Prostate gland (tissue), 2 donors: ENCODE measurements around the gene ACTL8. TPM values are rescaled to one million over a fixed set of nuclear protein-coding genes. Genes with fewer than 3 reads are reported as not detected.

ENCODE experiments used
- DNase-seq: peaks from one replicate; pipeline ENCODE4 v3.0.0-alpha.2; 2019; ENCODE audit warnings: low spot score
- H3K27ac ChIP-seq, 2 donors: fragments of 200-600 bp; sonication (generic); 2 replicates each; pipeline ENCODE4 v1.5.1; 2017 to 2019
- H3K27me3 ChIP-seq: fragments of 200-600 bp; sonication (generic); replicated peaks from 2 replicates; pipeline ENCODE4 v1.5.1; 2019; ENCODE audit not compliant: insufficient read depth
- H3K36me3 ChIP-seq, 2 donors: fragments of 200-600 bp; sonication (generic); 1 replicate in 1 of 2; 2 replicates in 1 of 2; pipeline versions ENCODE4 v1.5.1 to v1.8.1; 2017 to 2019
- H3K4me1 ChIP-seq: fragments of 200-600 bp; sonication (generic); replicated peaks from 2 replicates; pipeline ENCODE4 v1.5.1; 2019
- H3K4me3 ChIP-seq, 2 donors: fragments of 200-600 bp; sonication (generic); 2 replicates each; pipeline ENCODE4 v1.5.1; 2017 to 2019
- H3K9me3 ChIP-seq: fragments of 200-600 bp; sonication (generic); 2 replicates; pipeline ENCODE4 v1.5.1; 2017
- CTCF ChIP-seq, 4 experiments: fragments of 200-600 bp in 2 of 4; fragments of 450-650 bp in 2 of 4; sonication (generic) in 2 of 4; IDR thresholded peaks; 1 replicate in 3 of 4; 2 replicates in 1 of 4; pipeline ENCODE4 v1.5.1; 2016 to 2019; ENCODE audit warnings: antibody characterized with exemption in 4 of 4, mild to moderate bottlenecking in 2 of 4, moderate library complexity in 2 of 4
- POLR2A ChIP-seq: fragments of 450-650 bp; IDR thresholded peaks from one replicate; pipeline ENCODE4 v1.6.1; 2016; ENCODE audit warnings: antibody characterized with exemption, mild to moderate bottlenecking
- POLR2AphosphoS5 ChIP-seq: sonication (generic); formaldehyde crosslinking; IDR thresholded peaks from one replicate; pipeline ENCODE4 v1.6.1; 2017; ENCODE audit warnings: antibody characterized with exemption
- WGBS: methylation state at CpG from one replicate; pipeline ENCODE4 v1.1.5; 2018; 5-methylcytosine and 5-hydroxymethylcytosine counted together
- intact Hi-C: fragments of 100-400 bp; cut with DNase I; formaldehyde crosslinking; loops from one replicate; pipeline ENCODE4 v1.14.2; 2022
- total RNA-seq, 2 donors: library from RNA; depleted of rRNA; stranded (reverse); fragments of >200 nt; gene quantifications; one replicate each; pipeline ENCODE4 v1.1.0, GENCODE V29; 2016

Gene ACTL8
- total RNA-seq, 2 donors from 2014 or later = 5.9 TPM; not detected in 1

GRCh38 chr1:17763995-17764394 lies 8.9 kb downstream of the ACTL8 start:
- no peaks in the 10 kb centered on the region for H3K36me3 ChIP-seq
- H3K9me3 ChIP-seq = no peaks in the 10 kb centered on the region
- H3K4me1 ChIP-seq = no peaks in the 10 kb centered on the region
- intact Hi-C loops = no loop called here
- 84% methylated on average over 5 of the region's 5 CpGs for WGBS
- no peak overlapping the region for H3K4me3 ChIP-seq
- peaks cover 10% of the 10 kb centered on the region for H3K27me3 ChIP-seq
- H3K27ac ChIP-seq = no peak overlapping the region
- no peak for DNase-seq
- TF ChIP-seq POLR2A (no peak), CTCF (IDR thresholded peaks at IDR 0.05) (no peak), POLR2AphosphoS5 (no peak)

GRCh38 chr1:17764591-17764990 lies 9.5 kb downstream of the ACTL8 start:
- WGBS = 62% methylated on average over 10 of the region's 10 CpGs

GRCh38 chr1:17765444-17766411 lies 10.6 kb downstream of the ACTL8 start:
- intact Hi-C loops = no loop called here
- no peaks in the 10 kb centered on the region for H3K36me3 ChIP-seq
- H3K4me1 ChIP-seq = no peaks in the 10 kb centered on the region
- no peaks in the 10 kb centered on the region for H3K9me3 ChIP-seq
- WGBS = 54% methylated on average over 16 of the region's 16 CpGs
- H3K4me3 ChIP-seq = no peak overlapping the region
- peaks cover 10% of the 10 kb centered on the region for H3K27me3 ChIP-seq
- DNase-seq = no peak
- H3K27ac ChIP-seq = no peak overlapping the region
- TF ChIP-seq CTCF (IDR thresholded peaks at IDR 0.05) (no peak), POLR2AphosphoS5 (no peak), POLR2A (no peak)

More at GRCh38 chr1:17764591-17764990, 9.5 kb downstream of the ACTL8 start:
- H3K36me3 ChIP-seq = no peaks in the 10 kb centered on the region
- H3K27ac ChIP-seq = no peak overlapping the region
- no peaks in the 10 kb centered on the region for H3K9me3 ChIP-seq
- TF ChIP-seq POLR2A (no peak), POLR2AphosphoS5 (no peak), CTCF (IDR thresholded peaks at IDR 0.05) (no peak)
- DNase-seq = no peak
- no peak overlapping the region for H3K4me3 ChIP-seq
- H3K4me1 ChIP-seq = no peaks in the 10 kb centered on the region
- intact Hi-C loops = no loop called here
- peaks cover 10% of the 10 kb centered on the region for H3K27me3 ChIP-seq

- no peak for DNase-seq
- peaks cover 6% of the 10 kb centered on the region for H3K27me3 ChIP-seq
- 76% methylated on average over 10 of the region's 10 CpGs for WGBS
- TF ChIP-seq POLR2A (no peak), CTCF (IDR thresholded peaks at IDR 0.05) (no peak), POLR2AphosphoS5 (no peak)
- intact Hi-C loops = no loop called here
- no peaks in the 10 kb centered on the region for H3K9me3 ChIP-seq
- H3K4me1 ChIP-seq = no peaks in the 10 kb centered on the region
- H3K36me3 ChIP-seq = no peaks in the 10 kb centered on the region
- H3K27ac ChIP-seq = no peak overlapping the region
- no peak overlapping the region for H3K4me3 ChIP-seq
These were observed 13.6 kb downstream of the ACTL8 start for GRCh38 chr1:17768651-17769241.
